ENCODE results near the gene TLE7.

DNA sequence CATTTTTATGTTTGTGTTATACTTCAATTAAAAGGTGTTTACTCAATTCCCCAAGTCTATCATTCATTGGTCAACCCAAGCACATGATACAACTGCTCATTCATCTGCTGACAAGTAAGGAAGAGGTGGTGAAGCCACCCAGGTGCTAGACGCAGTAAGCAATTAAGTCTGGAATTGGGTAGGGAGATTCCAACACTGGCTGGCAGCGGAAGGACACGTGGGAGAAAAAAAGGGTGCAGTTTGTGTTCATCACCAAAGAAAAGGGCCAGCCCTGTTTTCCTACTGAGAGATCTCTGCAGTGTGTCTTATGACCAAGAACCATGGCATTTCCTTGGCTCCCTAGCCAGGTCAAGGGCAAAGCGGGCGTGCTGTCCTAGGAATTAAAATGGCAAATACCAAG is 32.0 kb upstream of the TLE7 start:
- TF ChIP-seq, protein P1, sequence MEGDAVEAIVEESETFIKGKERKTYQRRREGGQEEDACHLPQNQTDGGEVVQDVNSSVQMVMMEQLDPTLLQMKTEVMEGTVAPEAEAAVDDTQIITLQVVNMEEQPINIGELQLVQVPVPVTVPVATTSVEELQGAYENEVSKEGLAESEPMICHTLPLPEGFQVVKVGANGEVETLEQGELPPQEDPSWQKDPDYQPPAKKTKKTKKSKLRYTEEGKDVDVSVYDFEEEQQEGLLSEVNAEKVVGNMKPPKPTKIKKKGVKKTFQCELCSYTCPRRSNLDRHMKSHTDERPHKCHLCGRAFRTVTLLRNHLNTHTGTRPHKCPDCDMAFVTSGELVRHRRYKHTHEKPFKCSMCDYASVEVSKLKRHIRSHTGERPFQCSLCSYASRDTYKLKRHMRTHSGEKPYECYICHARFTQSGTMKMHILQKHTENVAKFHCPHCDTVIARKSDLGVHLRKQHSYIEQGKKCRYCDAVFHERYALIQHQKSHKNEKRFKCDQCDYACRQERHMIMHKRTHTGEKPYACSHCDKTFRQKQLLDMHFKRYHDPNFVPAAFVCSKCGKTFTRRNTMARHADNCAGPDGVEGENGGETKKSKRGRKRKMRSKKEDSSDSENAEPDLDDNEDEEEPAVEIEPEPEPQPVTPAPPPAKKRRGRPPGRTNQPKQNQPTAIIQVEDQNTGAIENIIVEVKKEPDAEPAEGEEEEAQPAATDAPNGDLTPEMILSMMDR (IDR thresholded peaks at IDR 0.05): no peak
- TF ChIP-seq POLR2AphosphoS5 (IDR thresholded peaks at IDR 0.05) (no peak), POLR2A (IDR thresholded peaks at IDR 0.05; ENCODE audit: low read depth) (no peak), EP300 (IDR thresholded peaks at IDR 0.05) (no peak)

Data from esophagus muscularis mucosa (tissue), 4 donors.